ENCODE measurements around the gene RPS6KC1. TPM values are rescaled to one million over a fixed set of nuclear protein-coding genes. Genes with fewer than 3 reads are reported as not detected.

RPS6KC1 gene
- total RNA-seq, 1 donor from 2014 or later, result 25.6 TPM

GRCh38 chr1:213083112-213083445 lies 32.0 kb downstream of the RPS6KC1 start:
- no peak overlapping the region for H3K9ac ChIP-seq (ENCODE audit: low read length)
- H4K20me1 ChIP-seq (ENCODE audit: insufficient read depth, low read length), result peaks cover 7% of the 10 kb centered on the region
- no peaks in the 10 kb centered on the region for H3K9me3 Mint-ChIP-seq (ENCODE audit: unreplicated experiment)
- peaks cover 17% of the 10 kb centered on the region for H3K36me3 Mint-ChIP-seq (ENCODE audit: low read depth, unreplicated experiment)
- H3K4me1 Mint-ChIP-seq (ENCODE audit: low read depth, unreplicated experiment), result peaks cover 5% of the 10 kb centered on the region
- FAIRE-seq, result no peak
- DNase-seq (ENCODE audit: low read depth), result no peak
- no peaks in the 10 kb centered on the region for H3K79me2 ChIP-seq (ENCODE audit: insufficient read depth, low read length)
- H3K36me3 ChIP-seq (ENCODE audit: insufficient read depth, low read length), result peaks cover 10% of the 10 kb centered on the region
- H3K4me3 ChIP-seq (ENCODE audit: insufficient read depth, low read depth, low read length), result no peak overlapping the region
- no peak overlapping the region for H3K27ac Mint-ChIP-seq (ENCODE audit: unreplicated experiment)
- H3K27me3 ChIP-seq (ENCODE audit: insufficient read depth, low read length), result no peaks in the 10 kb centered on the region
- no peaks in the 10 kb centered on the region for H3K4me1 ChIP-seq (ENCODE audit: insufficient read depth, low read length)
- no peak overlapping the region for H3K4me3 Mint-ChIP-seq (ENCODE audit: unreplicated experiment)
- no peak overlapping the region for H2AFZ ChIP-seq (ENCODE audit: low read depth, low read length)
- TF ChIP-seq EZH2 (IDR thresholded peaks at IDR 0.05; ENCODE audit: insufficient read depth, low read length) (no peak), CTCF (IDR thresholded peaks at IDR 0.05; ENCODE audit: insufficient read depth, low read depth, low read length) (no peak)
- H3K27ac ChIP-seq (ENCODE audit: low read depth, low read length), result no peak overlapping the region
- no peaks in the 10 kb centered on the region for H3K9me3 ChIP-seq (ENCODE audit: insufficient read depth, low read depth, low read length)
- no peak overlapping the region for H3K4me2 ChIP-seq (ENCODE audit: low read length)
- H3K27me3 Mint-ChIP-seq (ENCODE audit: low read depth, unreplicated experiment), result no peaks in the 10 kb centered on the region

GRCh38 chr1:213087911-213088310 lies 36.9 kb downstream of the RPS6KC1 start:
- Mint-ChIP-seq H3K4me3 (ENCODE audit: unreplicated experiment) (no peak overlapping the region), H3K36me3 (ENCODE audit: low read depth, unreplicated experiment) (peaks cover 17% of the 10 kb centered on the region), H3K9me3 (ENCODE audit: unreplicated experiment) (no peaks in the 10 kb centered on the region), H3K27ac (ENCODE audit: unreplicated experiment) (peak overlapping the region; percentile 6), H3K4me1 (ENCODE audit: low read depth, unreplicated experiment) (peaks cover 5% of the 10 kb centered on the region), H3K27me3 (ENCODE audit: low read depth, unreplicated experiment) (no peaks in the 10 kb centered on the region)
- H3K79me2 ChIP-seq (ENCODE audit: insufficient read depth, low read length), result no peaks in the 10 kb centered on the region
- H3K27me3 ChIP-seq (ENCODE audit: insufficient read depth, low read length), result no peaks in the 10 kb centered on the region
- TF ChIP-seq EZH2 (IDR thresholded peaks at IDR 0.05; ENCODE audit: insufficient read depth, low read length), result no peak
- TF ChIP-seq CTCF (IDR thresholded peaks at IDR 0.05; ENCODE audit: insufficient read depth, low read depth, low read length), result no peak
- H3K9me3 ChIP-seq (ENCODE audit: insufficient read depth, low read depth, low read length), result no peaks in the 10 kb centered on the region
- H3K4me3 ChIP-seq (ENCODE audit: insufficient read depth, low read depth, low read length), result no peak overlapping the region
- H3K36me3 ChIP-seq (ENCODE audit: insufficient read depth, low read length), result peaks cover 4% of the 10 kb centered on the region
- no peak overlapping the region for H3K4me2 ChIP-seq (ENCODE audit: low read length)
- no peaks in the 10 kb centered on the region for H3K4me1 ChIP-seq (ENCODE audit: insufficient read depth, low read length)
- DNase-seq (ENCODE audit: low read depth) (no peak), FAIRE-seq (no peak)
- no peak overlapping the region for H3K9ac ChIP-seq (ENCODE audit: low read length)
- H2AFZ ChIP-seq (ENCODE audit: low read depth, low read length), result no peak overlapping the region
- peaks cover 7% of the 10 kb centered on the region for H4K20me1 ChIP-seq (ENCODE audit: insufficient read depth, low read length)
- no peak overlapping the region for H3K27ac ChIP-seq (ENCODE audit: low read depth, low read length)

GRCh38 chr1:213089924-213090677 lies 39.1 kb downstream of the RPS6KC1 start:
- H3K36me3 ChIP-seq (ENCODE audit: insufficient read depth, low read length), result peaks cover 4% of the 10 kb centered on the region
- H3K4me2 ChIP-seq (ENCODE audit: low read length), result no peak overlapping the region
- H3K27me3 ChIP-seq (ENCODE audit: insufficient read depth, low read length), result no peaks in the 10 kb centered on the region
- no peaks in the 10 kb centered on the region for H3K27me3 Mint-ChIP-seq (ENCODE audit: low read depth, unreplicated experiment)
- peaks cover 10% of the 10 kb centered on the region for H4K20me1 ChIP-seq (ENCODE audit: insufficient read depth, low read length)
- H3K79me2 ChIP-seq (ENCODE audit: insufficient read depth, low read length), result no peaks in the 10 kb centered on the region
- no peak overlapping the region for H3K9ac ChIP-seq (ENCODE audit: low read length)
- H3K27ac ChIP-seq (ENCODE audit: low read depth, low read length), result no peak overlapping the region
- DNase-seq (ENCODE audit: low read depth) (no peak), FAIRE-seq (no peak)
- no peak for TF ChIP-seq CTCF (IDR thresholded peaks at IDR 0.05; ENCODE audit: insufficient read depth, low read depth, low read length)
- no peak for TF ChIP-seq EZH2 (IDR thresholded peaks at IDR 0.05; ENCODE audit: insufficient read depth, low read length)
- no peak overlapping the region for H3K4me3 ChIP-seq (ENCODE audit: insufficient read depth, low read depth, low read length)
- H3K4me1 Mint-ChIP-seq (ENCODE audit: low read depth, unreplicated experiment), result no peaks in the 10 kb centered on the region
- H3K9me3 Mint-ChIP-seq (ENCODE audit: unreplicated experiment), result no peaks in the 10 kb centered on the region
- H2AFZ ChIP-seq (ENCODE audit: low read depth, low read length), result no peak overlapping the region
- H3K9me3 ChIP-seq (ENCODE audit: insufficient read depth, low read depth, low read length), result no peaks in the 10 kb centered on the region
- H3K4me1 ChIP-seq (ENCODE audit: insufficient read depth, low read length), result no peaks in the 10 kb centered on the region
- H3K36me3 Mint-ChIP-seq (ENCODE audit: low read depth, unreplicated experiment), result peaks cover 3% of the 10 kb centered on the region
- no peak overlapping the region for H3K27ac Mint-ChIP-seq (ENCODE audit: unreplicated experiment)
- H3K4me3 Mint-ChIP-seq (ENCODE audit: unreplicated experiment), result no peak overlapping the region

Measured in astrocyte (in vitro differentiated cells and primary cell).